Measurements from ENCODE around the gene ZCCHC4.

The ZCCHC4 gene

DNA sequence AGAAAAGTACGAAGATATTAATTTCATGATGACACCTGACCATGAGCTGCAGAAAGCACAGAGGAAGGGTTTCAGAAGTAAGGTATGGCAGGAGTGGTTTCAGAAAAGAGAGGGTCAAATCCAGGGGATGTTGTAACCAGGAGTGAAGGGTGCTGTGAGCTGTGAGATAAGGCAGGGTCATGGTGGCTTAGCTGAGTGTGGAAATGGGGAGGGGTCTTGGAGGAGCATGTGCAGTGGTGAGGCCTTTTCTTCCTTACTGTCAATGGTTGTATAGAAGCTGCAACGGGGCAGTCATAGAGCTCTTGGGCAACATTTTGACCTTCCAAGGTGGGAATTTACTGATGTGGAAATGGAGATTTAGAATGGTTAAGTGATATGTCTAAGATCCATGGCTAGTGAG, 67.0 kb downstream of the ZCCHC4 start:
- no peak for DNase-seq

DNA sequence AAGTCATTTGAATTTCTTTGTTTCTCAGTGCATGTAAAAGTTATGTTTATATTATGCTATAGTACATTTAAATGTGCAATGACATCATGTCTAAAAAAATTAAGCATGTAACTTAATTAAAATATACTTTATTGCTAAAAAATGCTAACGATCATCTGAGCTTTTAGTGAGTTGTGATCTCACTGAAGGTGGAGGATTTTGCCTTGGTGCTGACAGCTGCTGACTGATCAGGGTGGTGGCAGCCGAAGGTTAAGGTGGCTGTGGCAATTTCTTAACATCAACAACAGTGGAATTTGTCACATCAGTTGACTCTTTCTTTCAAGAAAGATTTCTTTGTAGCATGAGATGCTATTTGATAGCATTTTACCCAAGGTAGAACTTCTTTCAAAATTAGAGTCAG, 71.1 kb downstream of the ZCCHC4 start:
- DNase-seq = no peak

DNA sequence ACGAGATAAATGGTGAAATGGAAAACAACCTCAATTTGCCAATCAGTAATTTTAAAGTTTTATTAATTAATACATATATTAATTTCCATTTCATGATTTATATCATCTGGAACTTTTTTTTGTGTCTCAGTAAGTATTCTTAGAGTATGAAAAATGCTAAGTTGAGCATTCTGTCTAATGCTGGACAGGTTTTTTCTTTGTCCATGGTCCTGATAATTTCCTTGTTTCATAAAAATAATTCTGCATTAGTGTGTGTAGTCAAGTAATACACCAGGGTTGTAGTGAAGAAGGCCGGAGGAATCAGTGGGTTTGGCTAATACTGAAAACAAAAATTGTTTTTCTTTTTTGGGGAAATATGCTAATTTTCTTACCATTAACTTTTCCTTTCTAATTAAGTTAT, 74.4 kb downstream of the ZCCHC4 start:
- DNase-seq = no peak

DNA sequence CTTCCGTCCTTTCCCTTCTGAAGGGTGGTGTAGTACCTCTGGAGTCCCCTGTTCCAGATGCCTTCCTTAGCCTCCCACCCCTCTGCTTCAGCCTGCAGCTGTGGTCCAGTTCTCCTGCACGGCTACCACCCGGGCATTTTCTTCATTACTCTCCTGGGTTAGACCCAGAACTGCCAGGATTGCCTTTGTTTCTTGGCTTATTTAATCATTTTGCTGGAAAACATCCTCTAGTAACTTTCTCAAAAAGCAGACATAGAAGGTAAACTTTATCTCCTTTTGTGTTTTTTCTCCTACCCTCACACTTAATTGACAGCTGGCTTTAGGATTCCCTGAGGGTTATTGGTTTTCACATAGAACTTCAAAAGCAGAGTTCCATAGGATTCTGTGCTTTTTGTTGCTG, 84.7 kb downstream of the ZCCHC4 start:
- DNase-seq = no peak

DNA sequence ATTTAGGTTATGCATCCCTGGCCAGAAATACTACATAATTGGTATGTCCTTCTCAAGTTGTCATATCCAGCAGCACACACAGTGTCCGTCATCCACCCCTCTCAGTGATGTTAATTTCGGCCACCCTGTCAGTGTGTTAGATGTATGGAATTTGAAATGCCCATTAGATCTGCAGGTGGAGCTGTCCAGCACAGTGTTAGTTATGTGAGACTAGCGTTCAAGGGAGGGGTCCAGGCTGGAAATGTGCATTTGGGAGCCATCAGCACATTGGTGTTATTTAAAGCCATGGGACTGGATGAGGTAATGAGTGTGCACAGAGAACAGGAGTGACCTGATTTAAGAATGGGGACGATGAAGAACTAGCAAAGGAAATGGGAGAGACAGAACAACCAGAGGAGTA, 86.9 kb downstream of the ZCCHC4 start:
- no peak for DNase-seq

DNA sequence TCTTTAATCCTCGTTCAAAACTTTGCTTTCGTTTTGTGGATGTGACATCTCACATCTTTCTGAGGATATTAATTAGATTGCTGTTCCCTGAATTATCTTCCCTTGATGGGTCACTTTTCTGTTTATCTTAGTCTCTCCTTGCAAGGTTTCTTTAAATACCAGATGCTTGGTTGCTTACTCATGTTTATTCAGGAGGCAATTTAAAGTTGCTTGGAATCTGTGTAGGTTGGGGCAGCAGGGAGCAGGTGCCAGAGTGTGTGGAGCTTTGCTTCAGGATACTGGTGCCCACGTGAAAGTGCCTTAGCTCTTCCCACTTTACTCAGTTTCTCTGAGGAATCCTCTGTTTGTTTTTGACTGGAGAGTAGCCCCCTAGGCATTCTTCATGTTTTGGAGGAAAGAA, 88.5 kb downstream of the ZCCHC4 start:
- DNase-seq = no peak

DNA sequence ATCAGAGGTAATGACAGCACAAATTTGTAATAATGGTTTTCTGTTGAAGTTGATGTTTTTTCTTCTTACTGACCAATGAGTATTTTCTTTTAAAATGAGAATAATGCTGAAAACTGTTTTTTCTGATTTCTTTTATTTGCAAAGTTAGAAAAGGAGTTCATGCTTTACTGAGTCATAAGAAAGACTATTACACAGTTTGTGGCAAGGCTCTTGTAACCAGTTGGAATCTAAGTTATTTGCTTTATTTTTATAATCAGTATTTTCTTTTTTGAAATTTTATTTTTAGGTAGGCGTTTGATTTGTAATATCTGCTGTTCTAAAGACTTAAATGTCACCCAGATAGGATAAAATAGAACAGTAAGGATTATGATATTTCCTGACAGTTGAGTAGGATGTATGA, 89.9 kb downstream of the ZCCHC4 start:
- no peak for DNase-seq

DNA sequence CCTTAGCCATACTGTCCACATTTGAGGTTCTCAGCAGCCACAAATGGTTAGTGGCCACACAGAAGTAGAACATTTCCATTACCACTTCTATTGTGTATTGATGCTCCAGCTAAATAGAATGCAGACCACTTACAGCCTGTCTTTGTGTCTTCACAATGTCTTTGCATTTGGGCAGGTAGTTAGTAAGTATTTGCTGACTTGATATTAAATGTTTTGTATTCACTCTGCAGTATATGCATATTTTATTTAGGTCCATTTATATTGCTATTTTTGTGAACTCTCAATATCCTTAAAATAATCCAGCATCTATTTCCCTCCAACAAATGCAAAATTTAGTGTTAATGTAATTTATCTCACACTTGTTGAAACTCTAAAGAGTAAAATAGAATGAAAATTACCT, 91.1 kb downstream of the ZCCHC4 start:
- DNase-seq = no peak

DNA sequence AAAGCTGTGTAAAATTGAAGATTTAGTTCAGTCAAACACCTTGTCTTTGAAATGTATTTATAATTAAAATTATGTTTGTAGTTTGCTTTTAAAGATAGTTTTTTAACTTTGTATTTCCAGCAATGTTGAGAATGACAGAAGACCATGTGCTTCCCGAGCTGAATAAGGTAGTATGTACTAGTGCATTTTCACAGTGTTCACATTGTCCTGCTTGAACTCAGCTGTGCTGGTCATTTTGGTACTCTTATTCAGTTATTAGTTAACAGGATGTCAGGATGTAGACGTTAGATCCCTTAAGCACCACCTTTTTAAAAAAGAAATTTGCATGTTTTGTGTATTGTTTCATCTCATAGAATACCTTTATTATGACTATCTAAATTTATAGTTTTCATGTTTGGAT, 92.9 kb downstream of the ZCCHC4 start:
- DNase-seq = no peak

DNA sequence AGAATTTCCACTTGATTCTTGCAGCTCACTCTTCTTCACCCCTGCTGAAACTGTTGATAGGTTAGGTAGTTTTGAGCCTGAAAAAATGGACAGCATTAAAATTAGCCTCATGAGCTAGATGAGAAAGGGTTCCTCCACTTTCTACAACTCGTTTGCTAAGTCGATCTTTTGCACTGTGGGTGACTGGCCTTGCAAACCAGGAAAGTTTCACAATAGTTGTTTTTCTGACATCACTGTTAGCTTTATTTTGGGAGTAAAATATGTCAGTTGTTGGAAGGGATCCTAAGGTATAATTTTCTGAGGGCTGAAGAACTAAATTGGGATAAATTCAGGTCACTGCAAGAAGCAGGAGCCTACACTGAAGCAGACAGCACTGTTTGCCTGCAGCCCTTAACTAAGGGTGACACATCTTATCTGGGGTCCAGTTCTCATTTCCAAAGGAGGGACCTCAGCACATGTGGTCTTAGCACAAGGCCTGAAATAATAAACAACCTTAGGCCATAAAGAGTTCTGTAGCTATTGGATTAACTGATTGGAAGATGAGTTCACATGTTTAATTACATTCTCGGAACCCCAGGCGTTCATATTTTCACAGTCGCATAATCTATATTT, 93.6 kb downstream of the ZCCHC4 start:
- no peak for DNase-seq

DNA sequence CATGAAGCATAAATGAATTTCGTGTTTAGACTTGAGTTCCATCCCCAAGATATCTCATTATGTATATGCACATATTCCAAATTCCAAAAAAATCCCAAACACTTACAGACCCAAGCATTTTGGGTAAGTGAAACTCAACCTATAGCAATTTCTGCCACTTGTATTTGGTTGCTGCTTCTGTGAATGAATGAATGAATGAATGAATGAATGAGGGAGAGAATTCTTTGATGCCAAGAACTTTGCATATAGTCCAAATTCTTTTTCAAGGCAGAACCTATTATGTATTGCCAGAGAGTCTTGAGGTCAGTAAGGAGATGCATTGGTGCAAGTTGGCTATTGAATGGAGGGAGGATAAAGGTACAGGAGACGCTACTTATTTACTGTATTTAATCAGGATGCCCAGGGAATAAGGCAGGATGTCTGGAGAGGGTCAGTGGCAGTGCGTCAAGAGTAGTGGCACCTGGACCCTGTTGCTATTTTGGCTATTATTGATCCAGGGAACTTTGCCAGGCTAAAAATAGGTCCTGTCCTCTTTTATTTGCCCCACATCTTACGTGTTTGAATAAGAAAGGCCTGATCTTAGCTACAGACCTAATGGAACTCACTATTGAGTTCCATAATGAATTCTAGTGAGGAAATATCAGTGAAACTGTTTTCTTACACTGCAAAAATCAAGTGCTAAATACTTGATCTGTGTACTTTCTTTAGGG, 98.4 kb downstream of the ZCCHC4 start:
- DNase-seq = no peak

DNA sequence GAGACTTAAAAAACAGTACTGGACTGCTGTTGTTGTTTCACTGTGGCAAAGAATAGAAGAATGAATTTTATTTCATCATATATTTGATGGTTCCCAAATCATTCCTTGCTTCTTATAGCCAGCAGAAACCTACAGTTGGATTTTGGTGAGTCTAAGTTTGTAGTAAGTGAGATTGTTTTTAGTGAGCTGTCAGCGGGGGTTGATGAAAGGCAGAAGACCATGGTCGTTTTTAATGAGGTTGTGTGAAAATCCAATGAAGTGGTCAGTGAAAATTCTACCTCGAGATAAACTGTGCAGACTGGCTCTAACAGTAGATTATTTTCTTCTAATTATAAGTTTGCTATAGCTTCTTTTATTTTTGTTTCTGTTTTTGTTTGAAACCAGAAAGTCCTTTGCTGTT, 100.7 kb downstream of the ZCCHC4 start:
- DNase-seq = no peak

DNA sequence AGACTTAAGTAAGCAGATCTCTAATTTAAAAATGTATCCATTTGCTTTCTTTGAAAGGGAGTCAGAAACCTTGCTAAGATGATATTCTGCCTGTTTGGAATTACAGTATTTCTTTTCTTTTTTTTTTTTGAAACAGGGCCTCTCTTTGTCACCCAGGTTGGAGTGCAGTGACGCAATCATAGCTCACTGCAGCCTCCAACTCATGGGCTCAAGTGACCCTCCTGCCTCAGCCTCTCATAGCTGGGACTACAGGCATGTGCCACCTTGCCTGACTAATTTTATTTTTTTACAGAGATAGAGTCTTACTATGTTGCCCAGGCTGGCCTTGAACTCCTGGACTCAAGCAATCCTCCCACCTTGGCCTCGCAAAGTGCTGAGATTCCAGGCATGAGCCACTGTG, 104.4 kb downstream of the ZCCHC4 start:
- no peak for DNase-seq
